MCF 10A (cell line): Measurements from ENCODE around the gene CAMK2N1. TPM values are rescaled to one million over a fixed set of nuclear protein-coding genes. Genes with fewer than 3 reads are reported as not detected.

Source experiments
- BruUV-seq: library from RNA; stranded (reverse); fragments of 400-500 nt; replicated peaks from 2 replicates; lab custom pipeline; 2021; lab: Mats Ljungman, UMichigan
- CTCF ChIA-PET: fragments of 300-600 bp; sonication (Branson Sonifier 250); formaldehyde crosslinking; extraction: SDS; loops from one replicate; lab custom pipeline; 2021; ENCODE audit warnings: antibody characterized with exemption, inconsistent platforms; lab: Yijun Ruan, JAX
- POLR2A ChIA-PET: fragments of 300-600, 350-650 bp; sonication (Branson Sonifier 250); formaldehyde crosslinking; extraction: SDS; loops from one replicate; lab custom pipeline; 2020; ENCODE audit warnings: antibody characterized with exemption, inconsistent platforms; lab: Yijun Ruan, JAX
- DNase-seq: peaks from one replicate; pipeline ENCODE4 v3.0.0-alpha.2; 2018; ENCODE audit not compliant: unreplicated experiment
- H3K27ac Mint-ChIP-seq: one replicate; pipeline ENCODE4 v1.8.0; 2022; ENCODE audit warnings: mild to moderate bottlenecking, low read depth, mixed read lengths; ENCODE audit not compliant: unreplicated experiment
- H3K27me3 Mint-ChIP-seq: one replicate; pipeline ENCODE4 v1.8.0; 2022; ENCODE audit warnings: mixed read lengths; ENCODE audit not compliant: insufficient read depth, unreplicated experiment
- H3K36me3 Mint-ChIP-seq: one replicate; pipeline ENCODE4 v1.8.0; 2022; ENCODE audit warnings: mild to moderate bottlenecking, moderate library complexity, mixed read lengths; ENCODE audit not compliant: insufficient read depth, unreplicated experiment
- H3K4me1 Mint-ChIP-seq: one replicate; pipeline ENCODE4 v1.8.0; 2022; ENCODE audit warnings: mixed read lengths; ENCODE audit not compliant: insufficient read depth, unreplicated experiment
- H3K4me3 Mint-ChIP-seq: one replicate; pipeline ENCODE4 v1.8.0; 2022; ENCODE audit warnings: mild to moderate bottlenecking, moderate library complexity, mixed read lengths; ENCODE audit not compliant: unreplicated experiment
- H3K9me3 Mint-ChIP-seq: one replicate; pipeline ENCODE4 v1.8.0; 2022; ENCODE audit warnings: mixed read lengths; ENCODE audit not compliant: unreplicated experiment
- intact Hi-C: fragments of 100-400 bp; cut with micrococcal nuclease; formaldehyde crosslinking; loops from 2 replicates; pipeline ENCODE4 v1.14.1; 2022
- total RNA-seq: library from RNA; stranded (reverse); gene quantifications from 2 replicates; pipeline ENCODE4 v1.2.3, GENCODE V29; 2022
- TF ChIP-seq, protein P1 (sequence below): fragments of 200-600 bp; IDR thresholded peaks from one replicate; pipeline ENCODE4 v1.8.0; 2022; ENCODE audit warnings: antibody characterized with exemption, mild to moderate bottlenecking; ENCODE audit not compliant: unreplicated experiment

The CAMK2N1 gene
- total RNA-seq, 1 experiment from 2014 or later, result 4.9 TPM

DNA sequence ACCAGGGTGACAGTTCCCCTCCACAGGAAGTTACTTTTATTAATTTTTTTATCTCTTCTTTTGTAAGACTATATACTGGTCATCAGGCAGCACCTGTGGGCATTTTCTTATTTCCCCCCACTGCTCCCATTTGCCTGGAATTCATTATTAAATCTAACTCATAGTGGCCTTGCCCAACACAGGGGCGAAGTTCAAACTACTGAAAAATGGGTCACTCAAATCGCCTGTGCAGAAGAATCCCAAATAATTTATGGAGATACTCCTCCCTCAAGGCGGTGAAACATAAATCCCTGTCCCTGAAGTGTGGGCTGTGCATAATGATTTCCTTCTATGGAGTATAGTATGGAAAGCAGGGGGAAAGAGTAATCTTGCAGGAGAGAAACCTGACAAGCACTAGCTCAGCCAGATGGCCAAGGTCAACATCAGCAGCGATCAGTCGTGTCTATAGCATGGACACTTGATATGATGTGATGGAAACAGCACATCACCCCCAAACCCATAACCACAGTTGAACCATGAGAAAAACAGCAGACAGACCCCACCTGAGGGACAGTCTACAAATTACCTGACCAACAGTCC lies 7.9 kb downstream of the CAMK2N1 start:
- no peak overlapping the region for H3K27ac Mint-ChIP-seq
- ChIA-PET POLR2A (interaction anchor here (0.6 kb wide), 1 partner anchor 138 kb away, joined by 4 read pairs; no protein-coding TSS in a partner anchor), CTCF (no interaction called here)
- TF ChIP-seq, protein P1, sequence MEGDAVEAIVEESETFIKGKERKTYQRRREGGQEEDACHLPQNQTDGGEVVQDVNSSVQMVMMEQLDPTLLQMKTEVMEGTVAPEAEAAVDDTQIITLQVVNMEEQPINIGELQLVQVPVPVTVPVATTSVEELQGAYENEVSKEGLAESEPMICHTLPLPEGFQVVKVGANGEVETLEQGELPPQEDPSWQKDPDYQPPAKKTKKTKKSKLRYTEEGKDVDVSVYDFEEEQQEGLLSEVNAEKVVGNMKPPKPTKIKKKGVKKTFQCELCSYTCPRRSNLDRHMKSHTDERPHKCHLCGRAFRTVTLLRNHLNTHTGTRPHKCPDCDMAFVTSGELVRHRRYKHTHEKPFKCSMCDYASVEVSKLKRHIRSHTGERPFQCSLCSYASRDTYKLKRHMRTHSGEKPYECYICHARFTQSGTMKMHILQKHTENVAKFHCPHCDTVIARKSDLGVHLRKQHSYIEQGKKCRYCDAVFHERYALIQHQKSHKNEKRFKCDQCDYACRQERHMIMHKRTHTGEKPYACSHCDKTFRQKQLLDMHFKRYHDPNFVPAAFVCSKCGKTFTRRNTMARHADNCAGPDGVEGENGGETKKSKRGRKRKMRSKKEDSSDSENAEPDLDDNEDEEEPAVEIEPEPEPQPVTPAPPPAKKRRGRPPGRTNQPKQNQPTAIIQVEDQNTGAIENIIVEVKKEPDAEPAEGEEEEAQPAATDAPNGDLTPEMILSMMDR, result no peak
- peaks cover 18% of the 10 kb centered on the region for H3K4me1 Mint-ChIP-seq
- DNase-seq, result no peak
- no peaks in the 10 kb centered on the region for H3K9me3 Mint-ChIP-seq
- no peaks in the 10 kb centered on the region for H3K36me3 Mint-ChIP-seq
- intact Hi-C loops, result no loop called here
- no peaks in the 10 kb centered on the region for H3K27me3 Mint-ChIP-seq
- H3K4me3 Mint-ChIP-seq, result no peak overlapping the region
- BruUV-seq, result no TSS peak

DNA sequence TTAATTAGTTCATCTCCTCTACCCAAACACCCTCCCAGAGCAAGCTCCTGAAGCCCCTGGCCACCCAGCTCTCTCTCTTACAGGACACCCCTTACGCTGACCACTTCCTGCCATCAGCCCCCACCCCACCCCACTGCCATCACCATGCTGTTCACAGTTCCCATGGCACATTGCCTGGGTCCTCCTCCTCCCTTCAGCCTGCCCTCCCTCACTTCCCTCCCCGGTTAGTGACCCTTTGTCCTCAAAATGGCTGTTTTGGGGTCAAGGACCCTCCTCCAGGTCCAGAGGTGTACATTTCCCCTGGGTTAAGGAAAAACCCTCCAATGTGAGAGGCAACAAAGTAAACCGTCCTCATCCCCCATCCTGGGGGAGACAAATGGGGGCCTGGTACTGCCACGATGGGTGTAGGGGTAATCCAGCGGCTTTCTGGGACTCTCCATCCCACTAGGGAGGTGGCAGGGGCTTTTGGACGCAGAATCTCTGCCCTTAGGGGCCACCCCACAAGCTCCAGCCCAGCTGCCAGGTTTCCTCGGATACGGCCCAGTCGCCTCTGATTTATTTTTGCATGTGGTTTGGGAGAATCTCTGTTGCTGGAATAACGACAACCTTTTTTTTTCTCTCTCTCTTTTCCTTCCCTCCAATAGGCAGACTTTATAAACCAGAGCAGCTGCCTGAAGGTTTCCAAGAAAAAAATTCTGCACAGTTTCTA lies 8.5 kb downstream of the CAMK2N1 start:
- peaks cover 17% of the 10 kb centered on the region for H3K4me1 Mint-ChIP-seq
- no peak overlapping the region for H3K27ac Mint-ChIP-seq
- no peaks in the 10 kb centered on the region for H3K36me3 Mint-ChIP-seq
- no peaks in the 10 kb centered on the region for H3K27me3 Mint-ChIP-seq
- intact Hi-C loops, result no loop called here
- H3K9me3 Mint-ChIP-seq, result no peaks in the 10 kb centered on the region
- H3K4me3 Mint-ChIP-seq, result no peak overlapping the region
- CTCF ChIA-PET, result no interaction called here
- TF ChIP-seq, protein P1, result no peak
- BruUV-seq, result no TSS peak
- POLR2A ChIA-PET, result no interaction called here
- DNase-seq, result no peak

DNA sequence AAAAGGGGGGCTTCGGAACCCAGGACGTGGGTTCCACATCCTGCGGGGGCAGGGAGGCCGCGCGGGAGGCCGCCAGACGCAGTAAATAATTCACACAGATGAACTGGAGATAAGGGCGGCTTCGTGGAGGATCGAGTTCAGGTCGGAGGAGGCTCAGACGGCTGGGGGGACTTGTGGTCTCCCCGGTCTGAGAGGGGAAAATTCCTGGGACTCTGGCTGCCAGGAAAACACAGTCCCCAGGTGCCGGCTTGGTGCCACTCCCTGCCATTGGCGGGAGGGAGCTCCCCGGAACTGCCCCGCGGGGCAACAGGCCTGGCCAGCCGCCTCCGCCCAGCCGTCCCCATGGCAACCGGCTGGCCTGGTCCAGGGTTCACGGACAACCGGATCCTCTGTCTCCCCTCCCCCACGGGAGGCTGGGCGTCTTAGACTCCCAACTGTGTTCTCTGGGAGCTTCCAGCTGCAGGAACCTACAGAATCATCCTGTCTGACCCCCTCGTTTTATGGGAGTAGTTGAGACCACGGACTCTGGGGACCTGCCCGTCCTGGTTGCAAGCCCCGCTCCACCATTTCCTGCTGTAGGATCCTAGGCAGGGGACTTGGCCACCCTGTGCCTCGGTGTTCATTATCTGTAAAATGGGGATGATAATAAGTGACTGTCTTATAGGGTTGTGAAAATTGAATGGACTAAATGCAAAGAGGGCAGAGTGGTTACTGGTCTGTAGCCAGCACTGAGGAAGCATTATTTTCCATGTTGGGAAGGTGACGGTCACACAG lies 9.6 kb downstream of the CAMK2N1 start:
- POLR2A ChIA-PET, result no interaction called here
- DNase-seq, result peak; percentile 47
- H3K27me3 Mint-ChIP-seq, result no peaks in the 10 kb centered on the region
- H3K4me3 Mint-ChIP-seq, result no peak overlapping the region
- no peaks in the 10 kb centered on the region for H3K36me3 Mint-ChIP-seq
- intact Hi-C loops, result no loop called here
- H3K9me3 Mint-ChIP-seq, result no peaks in the 10 kb centered on the region
- no TSS peak for BruUV-seq
- CTCF ChIA-PET, result no interaction called here
- H3K4me1 Mint-ChIP-seq, result peaks cover 9% of the 10 kb centered on the region
- TF ChIP-seq, protein P1, result no peak
- no peak overlapping the region for H3K27ac Mint-ChIP-seq

DNA sequence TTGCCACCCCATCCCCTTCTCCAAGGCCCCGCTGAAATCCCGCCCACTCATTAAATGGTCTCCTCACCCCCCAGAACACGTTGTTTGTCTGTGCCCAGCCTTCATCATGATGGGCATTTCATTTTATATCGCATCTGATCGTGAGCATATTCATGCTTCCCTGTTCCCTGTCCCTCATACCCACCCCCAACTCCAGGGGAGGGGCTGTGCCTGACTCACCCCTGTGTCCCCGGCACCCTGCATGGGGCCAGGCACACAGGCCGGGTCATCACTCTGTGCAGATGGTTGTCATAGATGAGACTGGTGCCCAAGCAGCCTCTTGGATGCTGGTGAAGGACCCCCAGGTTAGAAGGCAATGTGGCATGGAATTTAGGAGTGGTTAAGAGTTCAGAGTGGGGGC lies 11.0 kb downstream of the CAMK2N1 start:
- Mint-ChIP-seq H3K27ac (no peak overlapping the region), H3K4me1 (peaks cover 4% of the 10 kb centered on the region), H3K4me3 (no peak overlapping the region), H3K9me3 (no peaks in the 10 kb centered on the region), H3K27me3 (no peaks in the 10 kb centered on the region), H3K36me3 (no peaks in the 10 kb centered on the region)
- ChIA-PET CTCF (interaction anchor here (0.7 kb wide), 1 partner anchor 139 kb away, joined by 6 read pairs; no protein-coding TSS in a partner anchor), POLR2A (no interaction called here)
- DNase-seq, result no peak
- intact Hi-C loops, result no loop called here
- no TSS peak for BruUV-seq
- TF ChIP-seq, protein P1, result no peak
